ENCODE measurements around the gene BTBD3. TPM values are rescaled to one million over a fixed set of nuclear protein-coding genes. Genes with fewer than 3 reads are reported as not detected.
A peak's percentile ranks its signal among the peaks of the same experiment; 100 is the strongest.

BTBD3 gene
- total RNA-seq, 1 donor from 2014 or later = 28.3 TPM

GRCh38 chr20:11881449-11881848 lies 36.2 kb upstream of the BTBD3 start:
- Histone ChIP-seq H3K4me1 (no peaks in the 10 kb centered on the region), H3K27ac (replicated peaks) (no peak overlapping the region), H3K9me3 (replicated peaks) (peaks cover 7% of the 10 kb centered on the region), H3K27me3 (ENCODE audit: low read depth) (no peaks in the 10 kb centered on the region), H3K36me3 (no peaks in the 10 kb centered on the region), H3K4me3 (no peak overlapping the region)
- no peak for DNase-seq
- intact Hi-C loops (cut with micrococcal nuclease) = no loop called here
- TF ChIP-seq, protein P1, sequence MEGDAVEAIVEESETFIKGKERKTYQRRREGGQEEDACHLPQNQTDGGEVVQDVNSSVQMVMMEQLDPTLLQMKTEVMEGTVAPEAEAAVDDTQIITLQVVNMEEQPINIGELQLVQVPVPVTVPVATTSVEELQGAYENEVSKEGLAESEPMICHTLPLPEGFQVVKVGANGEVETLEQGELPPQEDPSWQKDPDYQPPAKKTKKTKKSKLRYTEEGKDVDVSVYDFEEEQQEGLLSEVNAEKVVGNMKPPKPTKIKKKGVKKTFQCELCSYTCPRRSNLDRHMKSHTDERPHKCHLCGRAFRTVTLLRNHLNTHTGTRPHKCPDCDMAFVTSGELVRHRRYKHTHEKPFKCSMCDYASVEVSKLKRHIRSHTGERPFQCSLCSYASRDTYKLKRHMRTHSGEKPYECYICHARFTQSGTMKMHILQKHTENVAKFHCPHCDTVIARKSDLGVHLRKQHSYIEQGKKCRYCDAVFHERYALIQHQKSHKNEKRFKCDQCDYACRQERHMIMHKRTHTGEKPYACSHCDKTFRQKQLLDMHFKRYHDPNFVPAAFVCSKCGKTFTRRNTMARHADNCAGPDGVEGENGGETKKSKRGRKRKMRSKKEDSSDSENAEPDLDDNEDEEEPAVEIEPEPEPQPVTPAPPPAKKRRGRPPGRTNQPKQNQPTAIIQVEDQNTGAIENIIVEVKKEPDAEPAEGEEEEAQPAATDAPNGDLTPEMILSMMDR (IDR thresholded peaks at IDR 0.05; ENCODE audit: borderline replicate concordance) = no peak

DNA sequence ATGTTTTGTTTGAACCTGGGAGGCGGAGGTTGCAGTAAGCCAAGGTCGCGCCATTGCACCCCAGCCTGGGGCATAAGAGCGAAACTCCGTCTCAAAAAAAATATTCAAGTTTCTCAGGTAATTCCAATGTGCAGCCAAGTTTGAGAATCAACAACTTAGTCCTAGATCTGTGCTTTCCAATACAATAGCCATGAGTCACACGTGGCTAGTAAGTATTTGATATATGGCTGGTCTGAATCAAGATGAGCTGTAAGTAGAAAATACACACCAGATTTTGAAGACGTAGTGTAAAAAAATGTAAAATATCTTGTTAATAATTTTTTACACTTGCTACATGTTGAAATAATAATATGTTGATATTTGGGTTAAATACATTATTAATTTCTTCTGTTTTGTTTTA lies 35.0 kb upstream of the BTBD3 start:
- TF ChIP-seq, protein P1 (IDR thresholded peaks at IDR 0.05; ENCODE audit: borderline replicate concordance) = no peak
- H3K9me3 ChIP-seq (replicated peaks) = peaks cover 7% of the 10 kb centered on the region
- H3K27me3 ChIP-seq (ENCODE audit: low read depth) = no peaks in the 10 kb centered on the region
- no peak overlapping the region for H3K4me3 ChIP-seq
- no peaks in the 10 kb centered on the region for H3K4me1 ChIP-seq
- no peak for DNase-seq
- intact Hi-C loops (cut with micrococcal nuclease) = no loop called here
- no peaks in the 10 kb centered on the region for H3K36me3 ChIP-seq
- H3K27ac ChIP-seq (replicated peaks) = no peak overlapping the region

GRCh38 chr20:11888648-11889047 lies 29.0 kb upstream of the BTBD3 start:
- TF ChIP-seq, protein P1 (IDR thresholded peaks at IDR 0.05; ENCODE audit: borderline replicate concordance) = no peak
- DNase-seq = no peak
- intact Hi-C loops (cut with micrococcal nuclease) = no loop called here

DNA sequence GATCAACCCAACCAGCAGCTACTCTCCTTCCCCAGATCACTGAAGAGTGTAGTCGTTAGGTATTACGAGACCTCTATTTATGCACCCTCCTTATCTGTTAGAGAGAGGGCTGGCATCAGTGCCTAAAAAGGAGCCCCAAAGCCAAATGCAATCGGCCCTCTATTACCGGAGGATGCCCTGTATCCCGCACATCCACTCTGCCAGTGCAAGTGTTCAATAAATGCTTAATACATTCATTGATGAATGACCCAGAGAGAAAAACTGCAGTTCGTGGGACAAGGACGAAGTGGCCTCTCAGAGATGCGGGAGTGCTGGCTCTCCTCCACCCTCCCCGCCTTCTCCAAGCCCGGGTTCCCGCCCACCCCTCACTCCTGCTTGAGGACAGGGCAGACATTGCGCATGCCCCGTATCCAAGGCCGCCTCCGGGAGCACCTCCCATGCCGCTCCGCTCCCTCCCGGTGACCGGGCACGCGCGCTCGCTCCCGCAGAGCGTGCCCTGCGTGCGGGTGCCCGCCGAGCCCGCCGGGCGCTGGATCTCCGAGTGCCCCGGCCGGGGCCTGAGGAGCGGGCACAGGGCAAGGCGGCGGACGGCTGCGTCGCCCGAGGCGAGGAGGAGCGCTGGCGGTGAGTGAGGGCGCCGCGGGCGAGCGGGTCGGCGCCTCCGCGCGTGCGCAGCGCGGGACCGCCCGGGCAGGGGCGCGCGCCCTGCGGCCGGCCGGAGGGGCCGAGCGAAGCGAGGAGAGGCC lies 27.2 kb upstream of the BTBD3 start:
- DNase-seq = peak; percentile 90
- Histone ChIP-seq H3K27ac (replicated peaks) (peak overlapping the region; percentile 96), H3K27me3 (ENCODE audit: low read depth) (no peaks in the 10 kb centered on the region), H3K36me3 (no peaks in the 10 kb centered on the region), H3K9me3 (replicated peaks) (no peaks in the 10 kb centered on the region), H3K4me3 (peak overlapping the region; percentile 84), H3K4me1 (peaks cover 47% of the 10 kb centered on the region)
- TF ChIP-seq, protein P1 (IDR thresholded peaks at IDR 0.05; ENCODE audit: borderline replicate concordance) = no peak
- intact Hi-C loops (cut with micrococcal nuclease) = no loop called here

More at GRCh38 chr20:11888648-11889047, 29.0 kb upstream of the BTBD3 start:
- Histone ChIP-seq H3K9me3 (replicated peaks) (no peaks in the 10 kb centered on the region), H3K36me3 (no peaks in the 10 kb centered on the region), H3K27ac (replicated peaks) (no peak overlapping the region), H3K4me1 (peaks cover 32% of the 10 kb centered on the region), H3K4me3 (no peak overlapping the region), H3K27me3 (ENCODE audit: low read depth) (no peaks in the 10 kb centered on the region)

GRCh38 chr20:11891077-11891775 lies 26.5 kb upstream of the BTBD3 start:
- Histone ChIP-seq H3K27ac (replicated peaks) (peak overlapping the region; percentile 96), H3K4me1 (peaks cover 54% of the 10 kb centered on the region), H3K36me3 (no peaks in the 10 kb centered on the region), H3K27me3 (ENCODE audit: low read depth) (no peaks in the 10 kb centered on the region), H3K9me3 (replicated peaks) (no peaks in the 10 kb centered on the region), H3K4me3 (peak overlapping the region; percentile 84)
- intact Hi-C loops (cut with micrococcal nuclease) = no loop called here
- TF ChIP-seq, protein P1 (IDR thresholded peaks at IDR 0.05; ENCODE audit: borderline replicate concordance) = no peak
- peak; percentile 63 for DNase-seq
